ENCODE data around the gene KCNIP3. TPM values are rescaled to one million over a fixed set of nuclear protein-coding genes. Genes with fewer than 3 reads are reported as not detected.

KCNIP3 gene
- total RNA-seq, 1 donor from 2014 or later = not detected

DNA sequence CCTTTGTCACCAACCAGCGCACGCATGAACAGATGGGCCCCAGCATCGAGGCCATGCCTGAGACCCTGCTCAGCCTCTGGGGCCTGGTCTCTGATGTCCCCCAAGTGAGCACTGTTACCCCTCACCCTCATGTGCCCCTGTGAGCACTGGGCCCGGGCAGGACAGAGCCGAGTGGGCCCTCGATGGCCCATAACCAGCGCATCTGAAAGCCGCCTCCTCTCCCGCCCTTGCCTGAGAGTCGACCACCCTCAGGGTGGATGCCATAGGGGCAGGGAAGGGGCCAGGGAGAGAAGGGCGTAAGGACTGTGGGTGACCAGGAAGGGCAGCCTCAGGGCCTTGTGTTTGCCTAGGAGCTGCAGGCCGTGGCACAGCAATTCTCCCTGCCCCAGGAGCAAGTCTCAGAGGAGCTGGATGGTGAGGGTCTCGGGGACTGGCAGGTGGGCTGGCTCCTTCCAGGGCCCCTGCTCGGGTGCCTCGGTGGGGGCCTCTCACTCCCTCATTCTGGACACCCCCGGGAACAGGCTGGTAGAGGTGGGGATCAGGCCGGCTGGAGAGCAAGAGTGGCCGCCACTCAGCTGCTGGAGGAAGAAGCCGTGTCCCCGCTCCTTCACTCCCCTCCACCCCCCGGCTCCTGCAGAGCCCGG, 20.8 kb upstream of the KCNIP3 start:
- intact Hi-C loops (cut with micrococcal nuclease) = no loop called here
- DNase-seq (no peak), ATAC-seq (ENCODE audit: low read depth) (no peak)
- no peaks in the 10 kb centered on the region for H3K9me3 Mint-ChIP-seq
- TF ChIP-seq, protein P1, sequence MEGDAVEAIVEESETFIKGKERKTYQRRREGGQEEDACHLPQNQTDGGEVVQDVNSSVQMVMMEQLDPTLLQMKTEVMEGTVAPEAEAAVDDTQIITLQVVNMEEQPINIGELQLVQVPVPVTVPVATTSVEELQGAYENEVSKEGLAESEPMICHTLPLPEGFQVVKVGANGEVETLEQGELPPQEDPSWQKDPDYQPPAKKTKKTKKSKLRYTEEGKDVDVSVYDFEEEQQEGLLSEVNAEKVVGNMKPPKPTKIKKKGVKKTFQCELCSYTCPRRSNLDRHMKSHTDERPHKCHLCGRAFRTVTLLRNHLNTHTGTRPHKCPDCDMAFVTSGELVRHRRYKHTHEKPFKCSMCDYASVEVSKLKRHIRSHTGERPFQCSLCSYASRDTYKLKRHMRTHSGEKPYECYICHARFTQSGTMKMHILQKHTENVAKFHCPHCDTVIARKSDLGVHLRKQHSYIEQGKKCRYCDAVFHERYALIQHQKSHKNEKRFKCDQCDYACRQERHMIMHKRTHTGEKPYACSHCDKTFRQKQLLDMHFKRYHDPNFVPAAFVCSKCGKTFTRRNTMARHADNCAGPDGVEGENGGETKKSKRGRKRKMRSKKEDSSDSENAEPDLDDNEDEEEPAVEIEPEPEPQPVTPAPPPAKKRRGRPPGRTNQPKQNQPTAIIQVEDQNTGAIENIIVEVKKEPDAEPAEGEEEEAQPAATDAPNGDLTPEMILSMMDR (IDR thresholded peaks at IDR 0.05) = no peak
- H3K27me3 Mint-ChIP-seq = no peaks in the 10 kb centered on the region
- no peaks in the 10 kb centered on the region for H3K4me1 Mint-ChIP-seq
- POLR2A ChIA-PET = no interaction called here
- H3K4me3 Mint-ChIP-seq = no peak overlapping the region
- CTCF ChIA-PET = no interaction called here
- H3K36me3 Mint-ChIP-seq (ENCODE audit: low read depth) = no peaks in the 10 kb centered on the region
- no peak overlapping the region for H3K27ac Mint-ChIP-seq

DNA sequence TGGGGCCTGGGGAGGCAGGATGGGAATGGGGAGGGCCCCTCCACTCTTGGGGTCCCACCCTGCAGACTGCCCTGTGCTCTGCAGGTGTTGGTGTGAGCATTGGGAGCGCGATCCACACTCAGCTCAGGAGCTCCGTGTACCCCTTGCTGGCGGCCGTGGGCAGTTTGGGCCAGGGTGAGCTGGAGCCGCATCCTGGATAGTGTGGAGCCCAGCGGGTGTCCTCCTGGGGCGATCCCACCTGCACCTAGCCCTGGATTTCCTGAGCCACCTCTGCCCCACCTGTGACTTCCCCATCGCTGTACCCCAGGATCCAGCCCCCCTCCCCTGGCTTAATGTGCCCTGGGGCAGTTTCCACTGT, 20.3 kb upstream of the KCNIP3 start:
- no peaks in the 10 kb centered on the region for H3K27me3 Mint-ChIP-seq
- no peaks in the 10 kb centered on the region for H3K36me3 Mint-ChIP-seq (ENCODE audit: low read depth)
- TF ChIP-seq, protein P1 (IDR thresholded peaks at IDR 0.05) = no peak
- no peaks in the 10 kb centered on the region for H3K9me3 Mint-ChIP-seq
- DNase-seq (no peak), ATAC-seq (ENCODE audit: low read depth) (no peak)
- H3K27ac Mint-ChIP-seq = no peak overlapping the region
- H3K4me3 Mint-ChIP-seq = no peak overlapping the region
- CTCF ChIA-PET = no interaction called here
- no peaks in the 10 kb centered on the region for H3K4me1 Mint-ChIP-seq
- intact Hi-C loops (cut with micrococcal nuclease) = no loop called here
- POLR2A ChIA-PET = no interaction called here

DNA sequence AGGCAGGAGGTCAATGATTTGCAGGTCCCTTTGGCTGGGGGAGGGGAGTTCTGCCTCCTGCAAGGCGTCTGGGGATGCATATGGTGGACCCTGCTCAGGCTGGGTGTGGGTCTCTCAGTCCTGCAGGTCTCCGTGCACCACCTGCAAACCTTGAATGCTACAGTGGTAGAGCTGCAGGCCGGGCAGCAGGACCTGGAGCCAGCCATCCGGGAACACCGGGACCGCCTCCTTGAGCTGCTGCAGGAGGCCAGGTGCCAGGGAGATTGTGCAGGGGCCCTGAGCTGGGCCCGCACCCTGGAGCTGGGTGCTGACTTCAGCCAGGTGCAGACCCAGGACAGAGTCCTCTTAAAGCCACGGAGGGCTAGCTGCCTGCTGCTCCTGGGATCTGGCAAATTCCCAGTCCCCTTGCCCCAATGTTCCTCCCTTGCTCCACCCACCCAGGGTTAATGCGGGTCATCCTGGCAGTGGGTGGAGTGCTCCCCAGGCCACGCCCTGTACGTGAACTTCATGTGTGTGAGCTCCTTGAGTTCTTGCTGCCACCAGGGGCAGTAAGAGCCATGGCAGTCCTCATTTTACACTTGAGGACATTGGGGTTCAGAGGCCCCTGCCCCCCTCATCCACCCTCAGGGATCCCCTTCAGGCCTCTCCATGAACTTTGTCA, 19.8 kb upstream of the KCNIP3 start:
- Mint-ChIP-seq H3K27ac (no peak overlapping the region), H3K4me3 (no peak overlapping the region), H3K36me3 (ENCODE audit: low read depth) (no peaks in the 10 kb centered on the region), H3K4me1 (no peaks in the 10 kb centered on the region), H3K9me3 (no peaks in the 10 kb centered on the region), H3K27me3 (no peaks in the 10 kb centered on the region)
- ChIA-PET CTCF (no interaction called here), POLR2A (no interaction called here)
- DNase-seq = no peak
- TF ChIP-seq, protein P1 (IDR thresholded peaks at IDR 0.05) = no peak
- no peak for ATAC-seq (ENCODE audit: low read depth)
- intact Hi-C loops (cut with micrococcal nuclease) = no loop called here

DNA sequence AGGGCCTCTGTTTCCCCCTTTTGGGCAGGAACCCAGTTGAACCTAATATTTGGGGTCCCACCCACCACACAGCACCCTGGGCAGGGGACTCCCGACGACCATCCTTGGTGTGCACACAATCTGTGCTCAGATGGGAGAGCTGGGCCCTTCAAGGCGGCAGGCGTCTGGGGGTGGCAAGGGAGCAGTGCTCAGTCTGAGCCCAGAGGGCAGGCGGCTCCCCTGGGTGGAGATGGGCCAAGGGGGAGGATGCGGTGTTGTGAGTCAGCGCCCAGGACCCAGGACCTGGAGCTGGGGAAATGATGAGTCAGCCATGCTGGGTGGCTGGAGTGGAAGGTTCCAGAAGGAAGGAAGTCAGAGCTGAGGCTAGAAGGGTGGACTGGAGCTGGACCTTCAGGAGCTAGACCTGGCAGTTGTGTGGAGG, 19.1 kb upstream of the KCNIP3 start:
- TF ChIP-seq, protein P1 (IDR thresholded peaks at IDR 0.05) = no peak
- intact Hi-C loops (cut with micrococcal nuclease) = no loop called here
- Mint-ChIP-seq H3K27ac (no peak overlapping the region), H3K36me3 (ENCODE audit: low read depth) (no peaks in the 10 kb centered on the region), H3K4me3 (no peak overlapping the region), H3K4me1 (no peaks in the 10 kb centered on the region), H3K27me3 (no peaks in the 10 kb centered on the region), H3K9me3 (no peaks in the 10 kb centered on the region)
- no peak for DNase-seq
- ATAC-seq (ENCODE audit: low read depth) = no peak
- CTCF ChIA-PET = no interaction called here
- POLR2A ChIA-PET = no interaction called here

DNA sequence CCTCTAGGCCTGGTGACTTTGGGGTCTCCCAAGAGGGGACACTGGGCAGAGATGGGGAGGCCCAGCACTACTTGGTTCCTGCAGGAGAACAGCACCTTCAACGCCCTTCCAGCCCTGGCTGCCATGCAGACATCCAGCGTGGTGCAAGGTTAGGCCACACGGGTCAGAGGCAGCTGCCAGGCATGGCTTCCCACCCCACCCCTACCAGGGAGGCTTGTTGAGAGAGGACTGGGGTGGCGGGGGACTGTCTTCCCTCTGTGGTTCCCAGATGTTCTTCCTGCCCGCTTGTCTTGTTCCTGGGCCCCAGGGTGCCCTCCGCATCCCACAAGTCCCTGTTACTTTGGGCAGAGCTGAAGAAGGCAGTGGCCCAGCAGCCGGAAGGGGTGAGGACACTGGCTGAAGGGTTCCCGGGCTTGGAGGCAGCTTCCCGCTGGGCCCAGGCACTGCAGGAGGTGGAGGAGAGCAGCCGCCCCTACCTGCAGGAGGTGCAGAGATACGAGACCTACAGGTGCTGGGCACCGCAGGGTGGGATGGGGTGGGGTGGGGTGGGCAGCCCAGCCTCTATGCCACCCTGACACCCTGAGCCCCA, 18.4 kb upstream of the KCNIP3 start:
- H3K36me3 Mint-ChIP-seq (ENCODE audit: low read depth) = no peaks in the 10 kb centered on the region
- CTCF ChIA-PET = no interaction called here
- H3K27ac Mint-ChIP-seq = no peak overlapping the region
- H3K4me1 Mint-ChIP-seq = no peaks in the 10 kb centered on the region
- ATAC-seq (ENCODE audit: low read depth) = no peak
- intact Hi-C loops (cut with micrococcal nuclease) = no loop called here
- POLR2A ChIA-PET = no interaction called here
- no peak for DNase-seq
- no peak overlapping the region for H3K4me3 Mint-ChIP-seq
- TF ChIP-seq, protein P1 (IDR thresholded peaks at IDR 0.05) = no peak
- H3K27me3 Mint-ChIP-seq = no peaks in the 10 kb centered on the region
- H3K9me3 Mint-ChIP-seq = no peaks in the 10 kb centered on the region
